CD4-positive, CD25-positive, alpha-beta regulatory T cell (primary cell): Measurements from ENCODE around the gene TTC21A. TPM values are rescaled to one million over a fixed set of nuclear protein-coding genes. Genes with fewer than 3 reads are reported as not detected.
"Not testable (repeated sequence)": the region's sequence is repeated elsewhere in the genome, so short reads cannot be mapped to it uniquely, and the experiment has no call there.

Experiments
- ATAC-seq, 2 donors: fragments of 150-1000 bp; cut with Tn5 transposase; one replicate each; pipeline ENCODE4 v1.10.0; 2021; ENCODE audit warnings: low read depth in 2 of 2, moderate number of reproducible peaks in 2 of 2, moderate library complexity in 1 of 2
- DNase-seq, 3 donors: peaks; one replicate each; pipeline versions ENCODE4 v3.0.0 to v3.0.0-alpha.2; 2012 to 2022; ENCODE audit warnings: mixed read lengths in 1 of 3
- H3K27ac ChIP-seq: one replicate; pipeline ENCODE4 v1.7.0; 2013; ENCODE audit warnings: mild to moderate bottlenecking, low read length; ENCODE audit not compliant: insufficient read depth, poor library complexity, severe bottlenecking
- H3K27me3 ChIP-seq: one replicate; pipeline ENCODE4 v1.7.0; 2013; ENCODE audit warnings: low read length; ENCODE audit not compliant: control insufficient read depth, insufficient read depth
- H3K36me3 ChIP-seq: one replicate; pipeline ENCODE4 v1.7.0; 2013; ENCODE audit warnings: mild to moderate bottlenecking, low read length, moderate library complexity; ENCODE audit not compliant: control insufficient read depth, insufficient read depth
- H3K4me1 ChIP-seq: 2 replicates; pipeline ENCODE4 v1.7.0; 2013; ENCODE audit warnings: mild to moderate bottlenecking, low read length; ENCODE audit not compliant: insufficient read depth, control insufficient read depth, poor library complexity, severe bottlenecking
- H3K4me3 ChIP-seq: one replicate; pipeline ENCODE4 v1.7.0; 2013; ENCODE audit warnings: low read depth, mild to moderate bottlenecking, low read length, moderate library complexity
- H3K9me3 ChIP-seq, 2 experiments: 1 replicate in 1 of 2; 2 replicates in 1 of 2; pipeline ENCODE4 v1.7.0; 2013; ENCODE audit warnings: low read length in 2 of 2, mild to moderate bottlenecking in 1 of 2, moderate library complexity in 1 of 2; ENCODE audit not compliant: control insufficient read depth in 2 of 2
- H3K27ac Mint-ChIP-seq, 3 donors: one replicate each; pipeline ENCODE4 v1.8.0; 2020 to 2022; ENCODE audit warnings: mild to moderate bottlenecking in 3 of 3, mixed read lengths in 3 of 3, moderate library complexity in 2 of 3
- H3K27me3 Mint-ChIP-seq: one replicate; pipeline ENCODE4 v1.8.0; 2022; ENCODE audit warnings: mild to moderate bottlenecking, mixed read lengths
- H3K36me3 Mint-ChIP-seq: one replicate; pipeline ENCODE4 v1.8.0; 2020; ENCODE audit warnings: mixed read lengths
- H3K4me1 Mint-ChIP-seq, 4 donors: one replicate each; pipeline ENCODE4 v1.8.0; 2020 to 2022; ENCODE audit warnings: mixed read lengths in 4 of 4, mild to moderate bottlenecking in 1 of 4
- H3K4me3 Mint-ChIP-seq, 4 donors: one replicate each; pipeline ENCODE4 v1.8.0; 2020 to 2022; ENCODE audit warnings: mild to moderate bottlenecking in 4 of 4, mixed read lengths in 4 of 4, moderate library complexity in 3 of 4
- H3K9me3 Mint-ChIP-seq, 7 donors: one replicate each; pipeline ENCODE4 v1.8.0; 2020 to 2022; ENCODE audit warnings: mixed read lengths in 7 of 7, mild to moderate bottlenecking in 3 of 7, moderate library complexity in 2 of 7
- polyA plus RNA-seq, 4 donors: library from polyadenylated mRNA; unstranded; fragments of 300-500 nt; fragmentation: Illumina TruSeq; gene quantifications; one replicate each; pipeline ENCODE4 v1.2.3, GENCODE V29; 2021
- total RNA-seq: library from RNA; stranded (reverse); gene quantifications from one replicate; pipeline ENCODE4 v1.2.3, GENCODE V29; 2022

Gene TTC21A
- total RNA-seq, result 4.1 TPM
- polyA plus RNA-seq, result 1 to 10 TPM in 2 of 4 donors, under 1 TPM in 2; 0.41 to 2.7 (median 1.0) TPM

GRCh38 chr3:39107388-39108199, at the start of gene TTC21A, which contains the start of gene GORASP1:
TSS of gene TTC21A (plus strand) at chr3:39107680. CDS start at chr3:39107838, 158 bp downstream.
TSS of gene GORASP1 (minus strand) at chr3:39107627. CDS start at chr3:39107541, 86 bp downstream.
- ATAC-seq (peak; percentile 64), DNase-seq (peak; percentile 65 to 75 (median 71))
- no peaks in the 10 kb centered on the region for H3K9me3 ChIP-seq
- peaks cover under 1% of the 10 kb centered on the region for H3K36me3 Mint-ChIP-seq
- H3K4me1 ChIP-seq, result peaks cover 34% of the 10 kb centered on the region
- H3K27me3 ChIP-seq, result no peaks in the 10 kb centered on the region
- H3K4me1 Mint-ChIP-seq, result peaks cover 13 to 60% (median 35%) of the 10 kb centered on the region in 4 donors
- peaks cover 4% of the 10 kb centered on the region for H3K27me3 Mint-ChIP-seq
- H3K4me3 Mint-ChIP-seq, result peak within 1 kb of the TSS; percentile 95 to 97 (median 96)
- H3K27ac ChIP-seq, result peak within 1 kb of the TSS; percentile 55
- H3K4me3 ChIP-seq, result peak within 1 kb of the TSS; percentile 79
- H3K27ac Mint-ChIP-seq, result peak within 1 kb of the TSS; percentile 93 to 98 (median 95)
- H3K9me3 Mint-ChIP-seq, result no peaks in the 10 kb centered on the region
- no peaks in the 10 kb centered on the region for H3K36me3 ChIP-seq

DNA sequence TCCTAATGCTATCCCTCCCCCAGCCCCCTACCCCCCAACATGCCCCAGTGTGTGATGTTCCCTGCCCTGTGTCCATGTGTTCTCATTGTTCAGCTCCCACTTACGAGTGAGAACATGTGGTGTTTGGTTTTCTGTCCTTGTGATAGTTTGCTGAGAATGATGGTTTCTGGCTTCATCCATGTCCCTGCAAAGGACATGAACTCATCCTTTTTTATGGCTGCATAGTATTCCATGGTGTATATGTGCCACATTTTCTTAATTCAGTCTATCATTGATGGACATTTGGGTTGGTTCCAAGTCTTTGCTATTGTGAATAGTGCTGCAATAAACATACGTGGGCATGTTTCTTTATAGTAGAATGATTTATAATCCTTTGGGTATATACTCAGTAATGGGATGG, 46.3 kb upstream of the TTC21A start:
- not testable (repeated sequence) for H3K9me3 Mint-ChIP-seq, H3K27ac ChIP-seq, H3K4me3 ChIP-seq, H3K9me3 ChIP-seq, DNase-seq, H3K27me3 Mint-ChIP-seq, ATAC-seq, H3K27ac Mint-ChIP-seq, H3K27me3 ChIP-seq, H3K4me1 ChIP-seq
- peaks cover 39% of the 10 kb centered on the region for H3K36me3 Mint-ChIP-seq
- peaks cover 40 to 72% (median 48%) of the 10 kb centered on the region in 4 donors for H3K4me1 Mint-ChIP-seq
- peak overlapping the region in 1 of 4 donors; percentile 35 for H3K4me3 Mint-ChIP-seq
- peaks cover 21% of the 10 kb centered on the region for H3K36me3 ChIP-seq

GRCh38 chr3:39062180-39062579, 45.3 kb upstream of the TTC21A start:
- H3K36me3 Mint-ChIP-seq, result peaks cover 41% of the 10 kb centered on the region
- ATAC-seq (no peak), DNase-seq (no peak)
- no peak overlapping the region for H3K27ac ChIP-seq
- no peak overlapping the region for H3K27ac Mint-ChIP-seq
- H3K9me3 ChIP-seq, result no peaks in the 10 kb centered on the region
- H3K4me1 ChIP-seq, result no peaks in the 10 kb centered on the region
- H3K27me3 Mint-ChIP-seq, result no peaks in the 10 kb centered on the region
- H3K4me3 ChIP-seq, result no peak overlapping the region
- peaks cover 31% of the 10 kb centered on the region for H3K36me3 ChIP-seq
- no peak overlapping the region for H3K4me3 Mint-ChIP-seq
- no peaks in the 10 kb centered on the region for H3K27me3 ChIP-seq
- H3K9me3 Mint-ChIP-seq, result peaks cover 0 to 4% (median 0%) of the 10 kb centered on the region in 7 donors
- H3K4me1 Mint-ChIP-seq, result peaks cover 31 to 62% (median 40%) of the 10 kb centered on the region in 4 donors

DNA sequence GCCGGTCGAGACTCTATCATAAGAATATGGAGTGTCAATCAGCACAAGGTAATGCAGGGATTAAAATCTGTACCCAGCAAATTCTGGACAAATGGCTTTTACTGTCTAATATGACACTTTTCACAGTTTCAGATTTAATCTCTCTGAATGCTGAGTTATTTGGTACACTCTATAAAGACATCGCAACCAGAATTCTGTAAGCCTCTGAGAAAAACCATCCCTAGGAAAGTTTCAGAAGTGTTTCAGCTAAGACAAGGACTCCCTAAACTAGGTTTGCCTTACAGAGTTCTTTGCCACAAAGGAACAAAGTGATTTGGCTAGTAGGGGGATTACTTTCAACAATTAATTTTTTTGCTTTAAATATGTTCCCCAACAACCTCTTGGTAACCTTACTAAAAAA, 44.3 kb upstream of the TTC21A start:
- Histone ChIP-seq H3K9me3 (no peaks in the 10 kb centered on the region), H3K27ac (no peak overlapping the region), H3K4me3 (no peak overlapping the region), H3K4me1 (no peaks in the 10 kb centered on the region), H3K36me3 (peaks cover 38% of the 10 kb centered on the region), H3K27me3 (no peaks in the 10 kb centered on the region)
- H3K27me3 Mint-ChIP-seq, result no peaks in the 10 kb centered on the region
- H3K36me3 Mint-ChIP-seq, result peaks cover 44% of the 10 kb centered on the region
- DNase-seq (no peak), ATAC-seq (no peak)
- H3K27ac Mint-ChIP-seq, result no peak overlapping the region
- peaks cover 0 to 4% (median 0%) of the 10 kb centered on the region in 7 donors for H3K9me3 Mint-ChIP-seq
- peaks cover 30 to 59% (median 39%) of the 10 kb centered on the region in 4 donors for H3K4me1 Mint-ChIP-seq
- no peak overlapping the region for H3K4me3 Mint-ChIP-seq

- Mint-ChIP-seq H3K9me3 (peaks cover 0 to 4% (median 0%) of the 10 kb centered on the region in 7 donors), H3K27me3 (no peaks in the 10 kb centered on the region), H3K27ac (peak overlapping the region in 2 of 3 donors; percentile 11 to 39), H3K4me1 (peaks cover 19 to 44% (median 30%) of the 10 kb centered on the region in 4 donors), H3K4me3 (no peak overlapping the region), H3K36me3 (peaks cover 38% of the 10 kb centered on the region)
- H3K27ac ChIP-seq, result no peak overlapping the region
- H3K9me3 ChIP-seq, result no peaks in the 10 kb centered on the region
- DNase-seq (no peak), ATAC-seq (no peak)
- H3K4me3 ChIP-seq, result no peak overlapping the region
- H3K36me3 ChIP-seq, result peaks cover 49% of the 10 kb centered on the region
- no peaks in the 10 kb centered on the region for H3K27me3 ChIP-seq
- no peaks in the 10 kb centered on the region for H3K4me1 ChIP-seq
Measured at GRCh38 chr3:39064646-39065045, 42.8 kb upstream of the TTC21A start.

DNA sequence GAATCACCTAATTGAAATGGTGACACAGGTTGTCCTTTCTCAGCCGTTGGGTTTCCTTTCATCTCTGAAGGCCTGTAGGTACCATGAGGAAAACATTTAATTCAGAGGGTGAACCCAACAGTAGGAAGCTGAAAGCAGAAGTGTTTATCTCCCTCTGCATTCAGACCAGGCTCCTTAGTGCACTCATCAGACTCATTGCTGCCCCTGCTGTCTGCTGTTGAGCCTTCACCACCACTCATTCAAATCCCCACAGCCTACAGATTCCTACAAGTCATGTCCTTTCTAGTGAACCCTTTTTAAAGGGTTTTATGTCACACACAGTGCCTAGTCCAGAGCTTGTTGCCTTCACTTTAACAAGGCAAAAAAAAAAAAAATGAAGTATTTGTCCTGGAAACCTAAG, 42.3 kb upstream of the TTC21A start:
- peak in 2 of 3 donors; percentile 14 to 71 for DNase-seq
- Mint-ChIP-seq H3K4me1 (peaks cover 14 to 40% (median 27%) of the 10 kb centered on the region in 4 donors), H3K36me3 (peaks cover 42% of the 10 kb centered on the region), H3K27me3 (no peaks in the 10 kb centered on the region), H3K4me3 (no peak overlapping the region), H3K9me3 (peaks cover 0 to 3% (median 0%) of the 10 kb centered on the region in 7 donors), H3K27ac (peak overlapping the region in 2 of 3 donors; percentile 11 to 39)
- Histone ChIP-seq H3K36me3 (peaks cover 53% of the 10 kb centered on the region), H3K27ac (no peak overlapping the region), H3K4me1 (no peaks in the 10 kb centered on the region), H3K9me3 (no peaks in the 10 kb centered on the region), H3K4me3 (no peak overlapping the region), H3K27me3 (no peaks in the 10 kb centered on the region)
- peak; percentile 70 to 71 for ATAC-seq

DNA sequence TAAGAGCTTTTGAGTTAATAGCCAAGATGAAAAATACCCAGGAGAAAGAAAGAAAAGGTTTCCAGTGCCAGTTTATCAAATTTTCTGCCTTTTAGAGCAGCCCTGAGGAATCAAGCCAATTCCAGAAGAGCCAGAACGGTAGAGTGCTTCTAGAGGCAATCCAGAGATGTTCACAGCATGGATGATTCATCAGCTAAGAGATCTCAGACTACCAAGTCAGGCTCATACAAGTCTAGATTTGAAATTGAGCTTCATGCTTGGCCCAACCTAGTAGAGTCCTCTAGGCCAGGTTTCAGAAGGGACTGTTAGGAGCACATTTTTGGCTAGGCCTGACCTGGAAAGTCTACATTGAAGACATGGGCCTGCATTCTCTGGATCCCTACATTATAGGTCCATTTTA, 40.2 kb upstream of the TTC21A start:
- H3K9me3 Mint-ChIP-seq, result no peaks in the 10 kb centered on the region
- H3K4me1 Mint-ChIP-seq, result peaks cover 2 to 24% (median 16%) of the 10 kb centered on the region in 4 donors
- peaks cover 53% of the 10 kb centered on the region for H3K36me3 Mint-ChIP-seq
- H3K27me3 Mint-ChIP-seq, result no peaks in the 10 kb centered on the region
- H3K4me3 ChIP-seq, result no peak overlapping the region
- no peaks in the 10 kb centered on the region for H3K27me3 ChIP-seq
- DNase-seq, result no peak
- no peak for ATAC-seq
- no peak overlapping the region for H3K4me3 Mint-ChIP-seq
- H3K4me1 ChIP-seq, result no peaks in the 10 kb centered on the region
- H3K9me3 ChIP-seq, result no peaks in the 10 kb centered on the region
- peaks cover 70% of the 10 kb centered on the region for H3K36me3 ChIP-seq
- H3K27ac Mint-ChIP-seq, result peak overlapping the region in 1 of 3 donors; percentile 65
- H3K27ac ChIP-seq, result no peak overlapping the region
